HG03460 (cell line): ENCODE measurements around the gene FAM222B.
"Not testable (repeated sequence)": the region's sequence is repeated elsewhere in the genome, so short reads cannot be mapped to it uniquely, and the experiment has no call there.

ENCODE experiments used
- ATAC-seq: cut with Tn5 transposase; IDR thresholded peaks from one replicate; pipeline ENCODE4 v1.9.1; 2021; ENCODE audit not compliant: unreplicated experiment

Gene FAM222B

DNA sequence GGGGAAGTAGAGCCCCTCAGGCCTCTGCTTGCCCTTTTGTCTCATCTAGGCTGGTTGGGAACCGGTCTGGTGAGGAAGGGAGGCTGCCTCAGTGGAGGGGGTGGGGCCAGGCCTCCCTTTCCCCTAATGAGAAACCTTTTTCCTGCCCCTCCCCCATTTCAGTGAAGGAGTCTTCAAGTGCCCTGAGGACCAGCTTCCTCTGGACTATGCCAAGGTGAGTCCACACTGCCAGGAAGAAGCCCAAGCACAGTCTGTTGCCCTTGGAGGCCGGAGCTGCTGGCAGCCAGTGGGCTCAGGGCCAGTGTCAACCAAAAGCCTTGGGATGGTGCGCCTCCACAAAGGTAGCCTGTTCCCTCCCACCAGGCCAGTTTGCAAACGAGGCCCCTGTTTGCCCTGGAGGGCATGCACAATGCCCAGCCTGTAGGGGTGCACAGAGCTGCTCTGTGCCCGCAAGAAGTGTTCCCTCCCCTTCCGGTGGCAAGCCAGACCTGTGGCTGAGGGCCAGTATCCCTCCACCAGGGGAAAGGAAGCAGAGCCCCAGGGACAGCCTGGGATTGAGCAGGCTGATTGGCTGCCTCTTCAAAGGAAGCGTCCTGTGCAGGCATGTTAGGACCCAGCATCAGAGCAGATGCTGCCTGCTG, 95.4 kb downstream of the FAM222B start:
- no peak for ATAC-seq

DNA sequence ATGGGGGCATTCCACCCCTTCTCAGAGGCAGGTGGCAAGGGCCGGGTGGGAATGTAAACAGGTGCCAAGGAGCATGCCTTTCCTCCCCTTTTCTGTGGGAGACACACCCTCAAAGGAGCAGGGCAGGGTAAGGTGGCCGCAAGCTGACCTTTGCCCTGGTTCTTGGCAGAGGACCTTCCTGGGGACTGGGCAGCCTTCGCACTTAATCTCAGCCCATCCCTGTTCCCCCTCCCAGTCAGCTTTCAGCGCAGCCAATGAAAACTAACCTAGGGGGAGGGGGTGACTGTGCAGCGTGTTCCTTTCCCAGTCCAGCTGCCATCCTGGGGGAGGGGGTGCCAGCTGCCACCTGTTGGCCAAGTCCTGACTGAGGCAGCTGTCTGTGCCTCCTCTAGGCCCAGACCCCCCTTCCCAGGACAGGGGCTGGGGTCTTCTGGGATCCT, 96.0 kb downstream of the FAM222B start:
- no peak for ATAC-seq

DNA sequence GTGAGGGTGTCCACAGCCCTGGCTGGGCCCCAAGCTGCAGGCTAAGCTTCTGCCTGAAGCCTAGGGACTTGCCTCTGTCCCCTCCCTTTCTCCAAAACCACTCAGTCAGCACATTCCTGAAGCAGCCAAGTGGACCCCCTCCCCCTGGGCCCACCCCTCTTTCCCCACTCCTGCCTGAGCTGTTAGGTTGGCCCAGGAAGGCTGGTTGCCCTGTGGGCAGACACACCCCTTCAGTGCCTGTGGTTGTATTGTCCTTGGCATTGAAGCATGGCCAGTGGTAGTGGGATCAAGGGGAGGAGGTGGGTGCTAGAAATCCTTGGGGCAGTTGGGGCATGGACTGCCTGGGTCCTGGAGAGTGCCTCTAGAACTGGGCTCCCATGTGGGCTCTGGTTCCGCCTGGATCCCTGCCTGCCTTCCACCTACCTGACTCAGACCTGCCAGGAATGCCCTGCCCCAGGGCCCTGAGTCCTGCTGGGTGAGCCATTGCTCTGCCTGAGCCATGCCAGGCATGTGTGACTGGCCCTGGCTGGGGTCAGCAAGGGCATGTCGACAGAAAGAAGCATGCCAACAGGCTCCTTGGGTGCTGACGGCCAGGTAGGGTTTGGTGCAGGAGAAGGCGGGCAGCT, 96.7 kb downstream of the FAM222B start:
- no peak for ATAC-seq

DNA sequence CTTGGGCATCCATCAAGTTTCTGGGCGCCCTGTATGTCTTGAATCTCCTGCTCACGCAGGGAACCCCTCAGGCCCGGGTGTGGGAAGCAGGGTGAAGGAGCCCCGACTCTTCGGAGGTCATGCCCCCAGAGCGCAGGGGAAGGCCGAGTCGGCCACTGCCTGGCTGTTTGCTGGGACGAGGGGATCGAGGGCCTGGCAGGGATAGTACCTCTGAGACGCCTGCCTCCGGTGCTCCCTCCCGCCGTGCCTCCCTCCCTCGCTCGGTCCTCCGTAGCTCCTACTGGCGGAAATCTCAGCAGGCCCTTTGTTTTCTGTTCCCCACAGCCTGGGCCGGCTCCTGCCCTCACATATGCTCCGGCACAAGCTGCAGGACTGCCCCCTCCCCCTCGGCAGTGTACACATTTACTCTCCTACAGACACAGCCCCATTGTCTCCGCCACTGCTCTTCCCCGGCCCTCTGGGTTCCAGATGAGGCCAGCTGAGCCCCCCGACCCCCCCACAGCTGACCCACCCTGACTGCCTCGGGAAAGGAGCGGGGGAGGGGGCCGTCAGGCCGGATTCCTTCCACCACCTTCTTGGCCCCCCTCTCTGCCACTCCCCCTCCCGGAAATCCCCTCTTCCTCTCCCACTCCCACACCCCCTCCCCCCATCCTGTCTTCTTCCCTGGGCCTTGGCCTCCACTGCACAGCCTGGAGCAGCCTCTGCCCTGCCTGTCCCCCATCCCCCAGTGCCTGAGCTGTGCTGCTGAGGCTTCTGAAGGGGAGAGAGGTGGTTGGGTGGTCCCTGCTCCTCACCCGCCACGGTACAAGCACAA, 97.4 kb downstream of the FAM222B start:
- ATAC-seq = no peak

DNA sequence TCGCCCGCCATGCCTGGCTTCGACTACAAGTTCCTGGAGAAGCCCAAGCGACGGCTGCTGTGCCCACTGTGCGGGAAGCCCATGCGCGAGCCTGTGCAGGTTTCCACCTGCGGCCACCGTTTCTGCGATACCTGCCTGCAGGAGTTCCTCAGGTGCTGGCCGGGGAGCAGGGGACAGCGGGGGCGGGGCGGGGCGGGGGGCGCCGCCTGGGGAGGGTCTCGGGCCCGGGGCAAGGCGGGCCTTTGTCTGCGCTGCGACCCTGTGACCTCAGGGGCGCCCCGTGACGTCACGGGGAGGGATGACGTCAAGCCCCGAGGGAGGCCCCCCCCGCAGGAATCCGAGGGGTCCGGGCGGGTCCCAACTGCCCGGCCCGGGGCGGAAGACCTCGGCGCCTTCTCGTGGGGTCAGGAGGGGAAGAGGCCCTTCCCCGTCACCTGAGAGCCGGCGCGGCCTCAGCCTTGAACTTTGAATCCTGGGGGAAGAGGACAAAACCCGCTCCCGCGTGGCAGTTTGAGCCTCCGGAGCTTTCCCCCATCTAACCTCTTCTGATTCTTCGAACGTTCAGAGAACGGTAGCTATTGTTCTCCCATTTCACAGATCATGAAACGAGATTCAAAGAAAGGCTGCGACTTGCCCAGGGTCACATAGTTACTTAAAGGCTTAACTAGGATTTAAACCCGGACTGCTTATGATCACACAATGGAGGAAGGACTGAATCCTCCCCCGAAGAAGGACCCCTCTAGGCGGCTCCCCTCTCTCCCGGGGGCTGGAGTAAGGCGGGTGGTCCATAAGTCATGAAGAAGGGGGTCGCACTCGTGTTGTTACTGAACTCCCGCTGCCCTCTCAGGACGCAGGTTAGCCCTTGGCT, 98.3 kb downstream of the FAM222B start:
- peak; percentile 18 for ATAC-seq

DNA sequence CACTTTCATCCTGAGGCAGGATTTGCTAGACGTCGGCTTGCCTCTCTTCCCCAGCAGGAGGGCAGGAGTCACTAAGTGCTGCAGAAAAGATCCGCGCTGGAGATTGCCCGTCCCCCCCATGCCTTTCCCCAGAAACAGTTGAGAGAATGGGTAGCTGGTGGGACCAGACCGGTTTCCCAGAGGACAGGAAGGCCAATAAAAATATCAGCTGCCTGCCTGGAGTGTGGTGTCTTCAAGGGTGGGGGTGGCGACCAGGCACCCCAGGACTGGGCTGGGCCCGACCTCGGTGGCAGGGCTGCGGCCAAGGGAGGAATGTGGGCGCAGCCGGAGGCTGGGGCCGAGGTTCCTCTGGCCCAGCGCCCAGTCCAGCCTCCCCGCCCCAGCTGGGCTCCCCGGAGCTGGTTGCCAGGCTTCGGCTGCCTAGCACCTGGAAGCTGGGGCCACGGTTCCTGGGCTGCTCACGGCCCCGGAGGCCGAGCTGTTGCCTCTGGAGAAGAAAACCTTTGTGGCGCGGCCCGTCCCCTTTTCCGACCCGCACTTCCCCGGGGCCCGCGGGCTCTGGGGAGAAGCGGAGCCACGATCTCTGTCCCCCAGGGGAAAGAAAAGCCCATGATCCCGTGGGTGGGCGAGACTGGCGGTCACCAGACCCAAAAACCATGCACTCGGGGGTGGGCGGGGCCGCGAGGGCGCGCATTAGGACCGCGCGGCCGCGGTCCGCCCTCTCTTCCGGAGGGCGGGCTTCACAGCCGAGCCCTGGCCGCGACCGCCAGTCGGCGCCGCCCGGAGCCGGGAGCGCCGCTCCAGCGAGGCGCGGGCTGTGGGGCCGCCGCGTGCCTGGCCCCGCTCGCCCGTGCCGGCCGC, 99.1 kb downstream of the FAM222B start, which contains the start of gene TRAF4:
Gene TRAF4 (plus strand): TSS at position 769 of the 861 bp plus-strand sequence. CDS start 102 bp downstream, outside the sequence.
- peak; percentile 49 for ATAC-seq

DNA sequence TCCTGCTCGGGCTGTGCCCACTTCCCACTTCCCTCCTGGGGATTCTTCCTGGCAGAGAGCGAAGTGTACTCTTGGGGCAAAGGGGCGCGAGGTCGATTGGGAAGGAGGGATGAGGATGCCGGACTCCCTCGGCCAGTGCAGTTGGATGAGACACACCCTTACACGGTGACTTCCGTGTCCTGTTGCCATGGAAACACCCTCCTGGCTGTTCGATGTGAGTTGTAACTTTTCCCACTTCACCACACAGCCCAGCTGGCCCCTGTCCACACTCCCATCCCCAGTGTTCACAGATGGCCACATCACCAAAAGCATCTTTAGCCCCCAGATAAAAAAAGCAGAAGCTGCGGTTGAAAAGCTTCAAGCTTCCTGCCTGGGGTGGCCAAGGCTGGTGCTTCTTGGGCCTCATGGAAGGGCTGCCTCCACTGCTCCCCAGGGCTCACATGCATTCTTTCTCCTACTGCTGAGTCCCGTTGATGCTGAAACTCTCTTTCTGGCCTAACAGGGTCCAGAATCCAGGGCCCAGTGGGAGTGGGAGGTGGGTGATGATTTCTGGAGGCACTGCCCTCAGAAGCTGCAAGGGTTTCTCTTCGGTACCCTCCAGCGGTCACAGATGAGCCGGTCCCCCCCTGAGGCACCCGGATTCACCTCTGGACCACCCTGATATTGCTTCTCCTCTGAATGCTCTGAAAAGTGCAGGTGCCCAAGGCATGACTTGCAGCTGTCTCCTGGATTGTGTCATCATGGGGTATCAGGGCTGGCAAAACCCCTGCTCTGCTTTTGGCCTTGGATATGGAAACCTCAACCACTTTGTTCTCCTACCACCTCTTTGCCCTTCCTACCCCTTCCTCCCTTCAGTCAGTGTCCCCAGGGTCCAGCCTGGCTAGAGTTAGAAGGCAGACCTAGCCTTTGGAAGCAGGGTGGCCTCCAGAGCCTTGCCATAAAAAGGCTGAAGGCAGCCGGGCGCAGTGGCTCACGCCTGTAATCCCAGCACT, 100.9 kb downstream of the FAM222B start:
- ATAC-seq = no peak

DNA sequence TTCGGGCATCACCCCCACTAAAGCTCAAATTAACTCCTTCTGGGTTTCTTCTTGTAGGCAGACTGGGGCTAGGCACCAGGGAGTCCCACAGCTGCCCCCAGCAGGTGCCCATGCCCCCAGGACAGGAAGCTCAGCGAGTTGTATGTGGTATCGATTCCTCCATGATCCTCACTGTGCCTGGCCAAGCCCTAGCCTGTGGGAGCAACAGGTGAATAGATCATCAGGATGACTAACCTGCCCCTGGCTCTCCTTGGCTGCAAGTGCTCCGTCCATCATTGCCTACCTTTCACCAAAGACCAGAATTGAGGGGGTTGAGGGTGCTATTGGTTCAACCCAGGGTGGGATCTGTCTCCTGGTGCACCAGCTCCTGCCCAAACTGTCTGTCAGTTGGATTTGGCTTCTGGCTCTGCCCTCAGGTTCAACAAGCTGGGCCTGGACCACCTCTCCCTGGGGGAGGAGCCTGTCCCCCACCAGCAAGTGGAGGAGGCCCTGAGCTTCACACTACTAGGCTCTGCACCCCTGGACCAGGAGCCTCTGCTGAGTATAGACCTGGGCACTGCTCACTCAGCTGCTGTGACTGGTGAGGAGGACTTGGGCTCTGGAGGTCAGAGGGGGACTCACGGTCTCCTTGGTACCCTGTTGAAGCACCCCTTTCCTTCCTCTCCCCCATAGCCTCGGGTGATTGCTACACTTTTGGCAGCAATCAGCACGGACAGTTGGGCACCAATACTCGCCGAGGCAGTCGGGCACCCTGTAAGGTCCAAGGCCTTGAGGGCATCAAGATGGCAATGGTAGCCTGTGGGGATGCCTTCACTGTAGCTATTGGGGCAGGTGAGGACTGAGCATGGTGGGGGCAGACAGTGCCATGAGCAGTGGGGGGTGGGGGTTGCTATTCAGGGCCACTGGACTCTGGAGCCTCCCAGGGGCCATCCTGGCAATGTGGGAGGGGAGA, 101.9 kb downstream of the FAM222B start:
- no peak for ATAC-seq

DNA sequence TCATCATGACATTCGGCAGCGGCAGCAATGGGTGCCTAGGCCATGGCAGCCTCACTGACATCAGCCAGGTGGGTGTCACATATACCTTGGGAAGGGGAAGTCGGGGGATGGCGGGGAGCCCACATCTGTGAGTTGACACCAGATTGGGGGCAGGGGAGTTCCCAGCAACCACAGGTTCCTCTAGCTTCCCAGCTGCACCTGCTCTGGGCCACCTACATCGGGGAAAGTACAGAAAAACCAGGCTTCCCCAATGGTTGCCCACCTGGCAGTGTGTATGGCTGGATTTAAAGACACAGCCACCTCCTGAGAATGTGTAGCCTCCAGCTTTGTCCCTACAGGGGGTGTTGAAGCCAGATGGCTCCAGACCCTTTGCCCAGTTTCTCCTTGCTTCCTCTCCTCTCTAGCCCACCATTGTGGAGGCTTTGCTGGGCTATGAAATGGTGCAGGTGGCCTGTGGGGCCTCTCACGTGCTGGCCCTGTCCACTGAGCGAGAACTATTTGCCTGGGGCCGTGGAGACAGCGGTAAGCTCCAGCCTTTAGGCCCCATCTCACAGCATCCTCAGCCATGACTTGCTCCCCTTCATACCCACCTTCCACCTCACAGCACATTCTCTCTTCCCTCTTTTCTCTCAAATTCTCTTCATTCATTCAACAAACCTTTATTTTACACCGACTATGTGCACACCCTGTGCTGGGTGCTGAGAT, 103.8 kb downstream of the FAM222B start:
- no peak for ATAC-seq

DNA sequence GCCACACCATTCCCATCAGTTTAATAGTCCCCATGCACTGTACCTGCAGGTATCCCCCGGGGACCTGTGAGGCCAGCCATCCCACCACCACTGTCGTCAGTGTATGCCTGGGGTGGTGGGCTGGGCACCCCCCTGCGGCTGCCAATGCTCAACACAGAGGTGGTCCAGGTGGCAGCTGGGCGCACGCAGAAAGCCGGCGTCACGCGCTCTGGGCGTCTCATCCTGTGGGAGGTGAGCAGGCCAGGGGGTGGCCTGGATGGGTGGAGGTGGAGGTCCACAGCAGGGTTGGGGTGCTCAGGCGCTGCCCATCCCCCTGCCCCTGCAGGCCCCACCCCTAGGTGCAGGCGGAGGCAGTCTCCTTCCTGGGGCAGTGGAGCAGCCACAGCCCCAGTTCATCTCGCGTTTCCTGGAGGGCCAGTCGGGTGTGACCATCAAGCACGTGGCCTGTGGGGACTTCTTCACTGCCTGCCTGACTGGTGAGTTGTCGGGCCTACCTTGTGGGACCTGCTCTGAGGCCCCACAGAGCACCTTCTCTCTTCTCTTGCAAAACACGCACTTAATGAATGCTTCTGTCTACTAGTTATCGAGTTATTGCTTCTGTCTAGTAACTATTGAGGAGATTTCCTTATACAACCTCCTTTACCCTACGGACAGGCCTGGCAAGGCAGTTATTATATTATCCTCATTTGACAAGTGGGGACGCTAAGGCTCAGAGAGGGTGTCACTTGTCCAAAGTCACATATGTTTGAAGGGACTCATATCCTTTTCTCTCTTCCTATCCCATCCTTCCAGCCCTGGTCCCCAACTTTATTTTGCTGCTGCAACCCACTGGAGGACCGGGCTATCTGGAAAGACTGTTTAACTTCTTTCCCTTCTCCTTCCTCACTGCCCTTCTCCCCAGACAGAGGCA, 104.6 kb downstream of the FAM222B start:
- peak; percentile 61 for ATAC-seq

DNA sequence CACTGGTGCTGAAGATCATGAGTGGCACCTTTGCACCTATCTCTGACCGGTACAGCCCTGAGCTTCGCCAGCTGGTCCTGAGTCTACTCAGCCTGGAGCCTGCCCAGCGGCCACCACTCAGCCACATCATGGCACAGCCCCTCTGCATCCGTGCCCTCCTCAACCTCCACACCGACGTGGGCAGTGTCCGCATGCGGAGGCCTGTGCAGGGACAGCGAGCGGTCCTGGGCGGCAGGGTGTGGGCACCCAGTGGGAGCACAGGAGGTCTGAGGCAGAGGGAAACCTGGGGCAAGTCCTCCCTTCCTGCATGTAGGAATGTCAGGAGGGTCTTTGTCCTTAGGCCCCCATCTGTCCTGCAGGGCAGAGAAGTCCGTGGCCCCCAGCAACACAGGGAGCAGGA, 105.3 kb downstream of the FAM222B start:
- ATAC-seq = no peak

DNA sequence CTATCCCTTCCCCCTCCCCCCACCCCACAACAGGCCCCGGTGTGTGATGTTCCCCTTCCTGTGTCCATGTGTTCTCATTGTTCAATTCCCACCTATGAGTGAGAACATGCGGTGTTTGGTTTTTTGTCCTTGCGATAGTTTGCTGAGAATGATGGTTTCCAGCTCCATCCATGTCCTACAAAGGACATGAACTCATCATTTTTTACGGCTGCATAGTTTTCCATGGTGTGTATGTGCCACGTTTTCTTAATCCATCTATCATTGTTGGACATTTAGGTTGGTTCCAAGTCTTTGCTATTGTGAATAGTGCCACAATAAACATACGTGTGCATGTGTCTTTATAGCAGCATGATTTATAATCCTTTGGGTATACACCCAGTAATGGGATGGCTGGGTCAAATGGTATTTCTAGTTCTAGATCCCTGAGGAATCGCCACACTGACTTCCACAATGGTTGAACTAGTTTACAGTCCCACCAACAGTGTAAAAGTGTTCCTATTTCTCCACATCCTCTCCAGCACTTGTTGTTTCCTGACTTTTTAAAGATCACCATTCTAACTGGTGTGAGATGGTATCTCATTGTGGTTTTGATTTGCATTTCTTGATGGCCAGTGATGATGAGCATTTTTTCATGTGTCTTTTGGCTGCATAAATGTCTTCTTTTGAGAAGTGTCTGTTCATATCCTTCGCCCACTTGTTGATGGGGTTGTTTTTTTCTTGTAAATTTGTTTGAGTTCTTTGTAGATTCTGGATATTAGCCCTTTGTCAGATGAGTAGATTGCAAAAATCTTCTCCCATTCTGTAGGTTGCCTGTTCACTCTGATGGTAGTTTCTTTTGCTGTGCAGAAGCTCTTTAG, 106.4 kb downstream of the FAM222B start:
- ATAC-seq = not testable (repeated sequence)

DNA sequence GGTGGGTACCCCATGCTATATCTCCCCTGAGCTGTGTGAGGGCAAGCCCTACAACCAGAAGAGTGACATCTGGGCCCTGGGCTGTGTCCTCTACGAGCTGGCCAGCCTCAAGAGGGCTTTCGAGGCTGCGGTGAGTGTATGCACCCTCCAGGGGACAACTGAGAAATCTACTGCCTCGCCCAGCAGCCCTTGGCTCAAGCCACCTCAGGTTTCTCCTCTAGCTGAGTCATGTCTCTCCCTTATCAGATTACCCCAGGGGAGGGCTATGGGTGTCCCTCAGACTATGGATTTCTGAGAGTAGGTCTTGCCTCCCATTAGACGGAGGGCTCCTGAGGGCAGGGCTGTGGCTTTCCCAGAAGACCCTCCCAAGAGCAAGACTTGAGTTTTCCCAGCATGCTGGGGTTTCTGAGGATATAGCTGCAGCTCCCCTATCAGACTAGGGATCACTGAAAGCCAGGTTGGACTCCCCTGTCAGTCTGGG, 107.3 kb downstream of the FAM222B start:
- ATAC-seq = no peak

DNA sequence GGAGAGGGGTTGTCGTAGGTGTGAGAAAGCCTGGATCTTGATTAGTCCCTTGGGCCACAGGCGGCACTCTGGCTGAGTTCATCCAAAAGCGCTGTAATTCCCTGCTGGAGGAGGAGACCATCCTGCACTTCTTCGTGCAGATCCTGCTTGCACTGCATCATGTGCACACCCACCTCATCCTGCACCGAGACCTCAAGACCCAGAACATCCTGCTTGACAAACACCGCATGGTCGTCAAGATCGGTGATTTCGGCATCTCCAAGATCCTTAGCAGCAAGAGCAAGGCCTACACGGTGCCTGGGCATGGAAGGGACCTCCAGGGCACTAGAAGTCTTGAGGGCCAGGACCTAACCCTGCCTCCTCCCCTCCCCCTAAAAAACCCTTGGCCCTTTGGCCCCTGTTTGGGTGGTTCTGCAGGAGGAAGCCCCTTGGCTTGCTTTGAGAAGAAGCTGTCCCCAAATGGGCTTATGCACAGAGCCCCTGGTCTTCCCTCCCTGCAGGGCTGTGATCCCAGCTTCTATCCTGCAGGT, 107.8 kb downstream of the FAM222B start:
- ATAC-seq = no peak

DNA sequence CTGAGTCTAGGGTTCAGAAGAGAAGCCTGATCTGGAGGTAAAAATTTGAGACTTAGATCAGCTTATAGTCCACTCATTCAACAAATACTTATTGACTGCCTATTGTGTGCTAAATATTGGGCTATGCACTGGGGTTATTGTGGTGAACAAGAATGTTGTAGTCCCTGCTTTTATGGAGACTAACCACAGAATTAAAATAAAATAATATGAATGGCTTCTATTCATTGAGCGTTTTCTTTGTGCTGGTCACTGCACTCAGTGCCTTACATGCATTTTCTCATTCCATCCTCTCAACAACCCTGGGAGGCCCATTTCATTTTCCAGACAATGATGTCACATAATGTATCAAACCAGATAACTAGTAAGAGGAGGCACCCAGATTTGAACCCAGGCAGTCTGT, 109.2 kb downstream of the FAM222B start:
- no peak for ATAC-seq
